Bronchial epithelial cell (primary cell): ENCODE data around the gene DNAH5. TPM values are rescaled to one million over a fixed set of nuclear protein-coding genes. Genes with fewer than 3 reads are reported as not detected.
A peak's percentile ranks its signal among the peaks of the same experiment; 100 is the strongest.
"Not testable (repeated sequence)": the region's sequence is repeated elsewhere in the genome, so short reads cannot be mapped to it uniquely, and the experiment has no call there.

ENCODE experiments used
- DNase-seq: peaks from one replicate; pipeline ENCODE4 v3.0.0-alpha.2; 2010; ENCODE audit warnings: low read depth
- FAIRE-seq: peaks from 2 replicates; lab custom pipeline; 2011; peaks lifted over from hg19 to GRCh38; lab: Jason Lieb, UNC
- H3K27me3 ChIP-seq: 2 replicates; pipeline ENCODE4 v1.5.1; 2011; ENCODE audit warnings: low read length; ENCODE audit not compliant: control insufficient read depth, insufficient read depth
- H3K36me3 ChIP-seq: 2 replicates; pipeline ENCODE4 v1.5.1; 2011; ENCODE audit warnings: low read length; ENCODE audit not compliant: control insufficient read depth, insufficient read depth
- H3K4me3 ChIP-seq: 2 replicates; pipeline ENCODE4 v1.5.1; 2011; ENCODE audit warnings: mild to moderate bottlenecking, low read depth, low read length, control low read depth
- CTCF ChIP-seq: IDR thresholded peaks from 2 replicates; pipeline ENCODE4 v1.5.1; 2011; ENCODE audit warnings: mild to moderate bottlenecking, moderate library complexity, low read length, control low read depth, inconsistent platforms; ENCODE audit not compliant: insufficient read depth, severe bottlenecking
- total RNA-seq: library from RNA; depleted of rRNA; stranded (reverse); fragments of >200 nt; gene quantifications from 2 replicates; pipeline ENCODE4 v1.2.1, GENCODE V29; 2014

Gene DNAH5
- total RNA-seq, 1 donor from 2014 or later: under 0.01 TPM

GRCh38 chr5:13987843-13988464, 43.5 kb upstream of the DNAH5 start:
- H3K27me3 ChIP-seq: no peaks in the 10 kb centered on the region
- FAIRE-seq (no peak), DNase-seq (peak; percentile 51)
- TF ChIP-seq CTCF: peak; percentile 76
- H3K36me3 ChIP-seq: no peaks in the 10 kb centered on the region
- H3K4me3 ChIP-seq: no peak overlapping the region

- H3K4me3 ChIP-seq: no peak overlapping the region
- no peaks in the 10 kb centered on the region for H3K36me3 ChIP-seq
- DNase-seq: peak; percentile 68
- H3K27me3 ChIP-seq: no peaks in the 10 kb centered on the region
- TF ChIP-seq CTCF: no peak
- FAIRE-seq: peak; percentile 58
Observed at GRCh38 chr5:13985731-13986418, 41.4 kb upstream of the DNAH5 start.

GRCh38 chr5:13984888-13985287, 40.4 kb upstream of the DNAH5 start:
- DNase-seq: not testable (repeated sequence)

GRCh38 chr5:13976867-13977830, 32.7 kb upstream of the DNAH5 start:
- Histone ChIP-seq H3K36me3 (no peaks in the 10 kb centered on the region), H3K4me3 (no peak overlapping the region), H3K27me3 (no peaks in the 10 kb centered on the region)
- TF ChIP-seq CTCF: peak; percentile 38
- FAIRE-seq: no peak
- DNase-seq: peak; percentile 56

More at GRCh38 chr5:13984888-13985287, 40.4 kb upstream of the DNAH5 start:
- not testable (repeated sequence) for H3K36me3 ChIP-seq, H3K4me3 ChIP-seq, H3K27me3 ChIP-seq, FAIRE-seq

GRCh38 chr5:13976223-13976622, 31.7 kb upstream of the DNAH5 start:
- no peak for TF ChIP-seq CTCF
- Histone ChIP-seq H3K27me3 (no peaks in the 10 kb centered on the region), H3K36me3 (no peaks in the 10 kb centered on the region), H3K4me3 (no peak overlapping the region)
- DNase-seq: peak; percentile 20
- no peak for FAIRE-seq

GRCh38 chr5:13975246-13975645, 30.8 kb upstream of the DNAH5 start:
- FAIRE-seq (no peak), DNase-seq (no peak)
- Histone ChIP-seq H3K27me3 (no peaks in the 10 kb centered on the region), H3K4me3 (no peak overlapping the region), H3K36me3 (no peaks in the 10 kb centered on the region)
- TF ChIP-seq CTCF: no peak
